Kidney (tissue), 14 donors: Measurements from ENCODE around the gene SH3GL3. TPM values are rescaled to one million over a fixed set of nuclear protein-coding genes. Genes with fewer than 3 reads are reported as not detected.
A peak's percentile ranks its signal among the peaks of the same experiment; 100 is the strongest.

Source experiments
- DNase-seq, 5 donors: peaks; one replicate each; pipeline ENCODE4 v3.0.0-alpha.2; 2013 to 2020
- FAIRE-seq: peaks from 2 replicates; lab custom pipeline; 2012; peaks lifted over from hg19 to GRCh38; lab: Jason Lieb, UNC
- H3K27ac ChIP-seq, 2 donors: one replicate each; pipeline ENCODE4 v1.7.0; 2013; ENCODE audit warnings: low read depth in 2 of 2, low read length in 2 of 2, inconsistent platforms in 1 of 2
- H3K27me3 ChIP-seq: one replicate; pipeline ENCODE4 v1.7.1; 2013; ENCODE audit warnings: low read length, inconsistent platforms; ENCODE audit not compliant: control insufficient read depth, insufficient read depth
- H3K36me3 ChIP-seq, 3 donors: one replicate each; pipeline versions ENCODE4 v1.7.0 to v1.7.1; 2013; ENCODE audit warnings: low read length in 3 of 3, control low read depth in 1 of 3, inconsistent platforms in 1 of 3; ENCODE audit not compliant: insufficient read depth in 3 of 3, control insufficient read depth in 2 of 3
- H3K4me1 ChIP-seq, 3 donors: one replicate each; pipeline versions ENCODE4 v1.7.0 to v1.7.1; 2013; ENCODE audit warnings: low read length in 3 of 3, inconsistent platforms in 1 of 3, low read depth in 1 of 3; ENCODE audit not compliant: control insufficient read depth in 2 of 3, insufficient read depth in 2 of 3
- H3K4me3 ChIP-seq, 3 donors: one replicate each; pipeline versions ENCODE4 v1.7.0 to v1.8.1; 2013; ENCODE audit warnings: low read length in 3 of 3, control low read depth in 1 of 3, inconsistent platforms in 1 of 3
- H3K9ac ChIP-seq, 3 donors: one replicate each; pipeline versions ENCODE4 v1.7.0 to v1.7.1; 2013; ENCODE audit warnings: low read length in 3 of 3, control low read depth in 1 of 3, inconsistent platforms in 1 of 3
- H3K9me3 ChIP-seq, 3 donors: one replicate each; pipeline versions ENCODE4 v1.7.0 to v1.7.1; 2013; ENCODE audit warnings: low read length in 3 of 3, control low read depth in 1 of 3, inconsistent platforms in 1 of 3; ENCODE audit not compliant: control insufficient read depth in 2 of 3, insufficient read depth in 1 of 3
- CTCF ChIP-seq: IDR thresholded peaks from 3 replicates; pipeline ENCODE4 v1.5.1; 2012; ENCODE audit warnings: mild to moderate bottlenecking, moderate library complexity, borderline replicate concordance; ENCODE audit not compliant: insufficient read depth; ENCODE audit errors: extremely low read depth
- intact Hi-C: fragments of 100-400 bp; cut with DNase I; formaldehyde crosslinking; loops from one replicate; pipeline ENCODE4 v1.11.1; 2022
- polyA plus RNA-seq: library from polyadenylated mRNA; stranded (reverse); fragments of 350-450 nt; fragmentation: Illumina TruSeq; extraction: RNeasy Lipid Tissue Mini Kit (QIAGEN cat#74804); gene quantifications from one replicate; pipeline ENCODE4 v1.2.3, GENCODE V29; 2014; ENCODE audit warnings: low read depth, low replicate concordance; ENCODE audit not compliant: insufficient read depth
- total RNA-seq: library from RNA; stranded (reverse); fragmentation: NEBNext Ultra II Directional; extraction: Animal tissue kit (Norgen Biotek cat#: 25700); gene quantifications from one replicate; pipeline ENCODE4 v1.2.1, GENCODE V29; 2021
- donor health status: control.
- donor health status: control.
- donor health status: control.
- donor health status: control.
- donor health status: control.
- donor health status: DM: yes; HTN: yes; CAD: no.
- donor health status: Normal renal cell carcinoma (clear cell type).

The SH3GL3 gene
- total and polyA plus RNA-seq, 2 donors from 2014 or later: 0.47 TPM; not detected in 1

GRCh38 chr15:83585601-83586335 is 138.6 kb downstream of the SH3GL3 start:
- Histone ChIP-seq H3K9me3 (no peaks in the 10 kb centered on the region), H3K36me3 (no peaks in the 10 kb centered on the region), H3K4me1 (no peaks in the 10 kb centered on the region), H3K27ac (no peak overlapping the region), H3K4me3 (no peak overlapping the region), H3K9ac (no peak overlapping the region), H3K27me3 (no peaks in the 10 kb centered on the region)
- TF ChIP-seq CTCF: no peak
- DNase-seq (peak in 2 of 5 donors; percentile 44 to 48), FAIRE-seq (no peak)
- intact Hi-C loops: no loop called here

- Histone ChIP-seq H3K4me3 (no peak overlapping the region), H3K27me3 (no peaks in the 10 kb centered on the region), H3K9me3 (no peaks in the 10 kb centered on the region), H3K27ac (no peak overlapping the region), H3K4me1 (no peaks in the 10 kb centered on the region), H3K36me3 (no peaks in the 10 kb centered on the region), H3K9ac (no peak overlapping the region)
- no peak for DNase-seq
- intact Hi-C loops: no loop called here
- TF ChIP-seq CTCF: no peak
- FAIRE-seq: no peak
These were observed 139.9 kb downstream of the SH3GL3 start for GRCh38 chr15:83587091-83587490.

- no peak overlapping the region for H3K9ac ChIP-seq
- intact Hi-C loops: no loop called here
- no peak overlapping the region for H3K4me3 ChIP-seq
- TF ChIP-seq CTCF: no peak
- FAIRE-seq (no peak), DNase-seq (no peak)
- no peaks in the 10 kb centered on the region for H3K27me3 ChIP-seq
- no peaks in the 10 kb centered on the region for H3K36me3 ChIP-seq
- no peaks in the 10 kb centered on the region for H3K4me1 ChIP-seq
- H3K27ac ChIP-seq: no peak overlapping the region
- H3K9me3 ChIP-seq: no peaks in the 10 kb centered on the region
These were observed 141.3 kb downstream of the SH3GL3 start for GRCh38 chr15:83588441-83588840.
